OCI-LY7 (cell line): ENCODE results near the gene DPP10. TPM values are rescaled to one million over a fixed set of nuclear protein-coding genes. Genes with fewer than 3 reads are reported as not detected.

Source experiments
- BruUV-seq: library from RNA; stranded (reverse); fragments of 400-500 nt; replicated peaks from 2 replicates; lab custom pipeline; 2021; lab: Mats Ljungman, UMichigan
- CTCF ChIA-PET: fragments of 300-600 bp; sonication (Branson Sonifier 250); formaldehyde crosslinking; loops from one replicate; lab custom pipeline; 2022; ENCODE audit warnings: antibody characterized with exemption; ENCODE audit not compliant: unreplicated experiment; lab: Charles Lee
- POLR2A ChIA-PET: fragments of 300-600 bp; sonication (Branson Sonifier 250); formaldehyde crosslinking; loops from one replicate; lab custom pipeline; 2022; ENCODE audit warnings: antibody characterized with exemption; lab: Charles Lee
- DNase-seq: peaks from one replicate; pipeline ENCODE4 v3.0.0-alpha.2; 2015; ENCODE audit warnings: low spot score
- H2AFZ ChIP-seq: fragments of 200-600 bp; sonication (generic), shearing (Covaris generic); 2 replicates; pipeline ENCODE4 v1.6.1; 2014; ENCODE audit warnings: mild to moderate bottlenecking, antibody characterized with exemption, low read length, moderate library complexity
- H3K27ac ChIP-seq: fragments of 200-600 bp; sonication (generic); 2 replicates; pipeline ENCODE4 v1.5.1; 2014; ENCODE audit warnings: mixed run types, low read depth, mild to moderate bottlenecking, moderate library complexity, low read length, inconsistent platforms; ENCODE audit not compliant: poor library complexity, severe bottlenecking
- H3K36me3 ChIP-seq: fragments of 200-600 bp; sonication (generic); 2 replicates; pipeline ENCODE4 v1.6.1; 2014; ENCODE audit warnings: mild to moderate bottlenecking, antibody characterized with exemption, low read length, moderate library complexity, mixed read lengths; ENCODE audit not compliant: insufficient read depth
- H3K4me1 ChIP-seq: fragments of 200-600 bp; sonication (generic); 2 replicates; pipeline ENCODE4 v1.5.1; 2014; ENCODE audit warnings: mild to moderate bottlenecking, low read length; ENCODE audit not compliant: insufficient read depth, poor library complexity, severe bottlenecking
- H3K4me2 ChIP-seq: fragments of 200-600 bp; sonication (generic); 2 replicates; pipeline ENCODE4 v1.6.1; 2014; ENCODE audit warnings: mild to moderate bottlenecking, low read length
- H3K4me3 ChIP-seq: fragments of 200-600 bp; sonication (generic); 2 replicates; pipeline ENCODE4 v1.5.1; 2014; ENCODE audit warnings: mild to moderate bottlenecking, low read depth, low read length; ENCODE audit not compliant: poor library complexity, severe bottlenecking
- H3K79me2 ChIP-seq: fragments of 200-600 bp; sonication (generic); 2 replicates; pipeline ENCODE4 v1.6.1; 2016; ENCODE audit warnings: low read depth, mild to moderate bottlenecking, low read length, moderate library complexity, mixed read lengths; ENCODE audit not compliant: insufficient read depth
- H3K9me2 ChIP-seq: fragments of 200-600 bp; sonication (generic); 2 replicates; pipeline ENCODE4 v1.6.1; 2016; ENCODE audit warnings: mild to moderate bottlenecking, low read length, mixed read lengths; ENCODE audit not compliant: insufficient read depth
- H3K9me3 ChIP-seq: fragments of 200-600 bp; sonication (generic); 2 replicates; pipeline ENCODE4 v1.6.1; 2014; ENCODE audit warnings: mild to moderate bottlenecking, mixed run types, low read length, mixed read lengths
- H4K20me1 ChIP-seq: fragments of 200-600 bp; sonication (generic); 2 replicates; pipeline ENCODE4 v1.6.1; 2014; ENCODE audit warnings: mild to moderate bottlenecking, antibody characterized with exemption, low read length, moderate library complexity, mixed read lengths; ENCODE audit not compliant: insufficient read depth
- CTCF ChIP-seq: fragments of 200-600 bp; sonication (generic); conservative IDR thresholded peaks from 2 replicates; pipeline ENCODE4 v1.5.1; 2014; ENCODE audit warnings: mild to moderate bottlenecking, antibody characterized with exemption, low read length, moderate library complexity, mixed read lengths
- EZH2phosphoT487 ChIP-seq: fragments of 200-600 bp; sonication (generic); IDR thresholded peaks from 2 replicates; pipeline ENCODE4 v1.6.1; 2018; ENCODE audit warnings: low read depth, borderline replicate concordance, mild to moderate bottlenecking, mixed run types, antibody characterized with exemption, low read length, moderate library complexity, mixed read lengths
- intact Hi-C: fragments of 100-400 bp; cut with micrococcal nuclease; formaldehyde crosslinking; loops from one replicate; pipeline ENCODE4 v1.10.0; 2022; ENCODE audit not compliant: unreplicated experiment
- total RNA-seq, 2 experiments: library from RNA; depleted of rRNA in 1 of 2; stranded (reverse); fragments of >200 nt in 1 of 2; shearing (Covaris generic) in 1 of 2; gene quantifications; 2 replicates each; pipeline ENCODE4 v1.2.3, GENCODE V29; 2014 to 2022

DPP10 gene
- total RNA-seq, 2 experiments from 2014 or later, result not detected

- BruUV-seq, result no TSS peak
- no peaks in the 10 kb centered on the region for H3K9me3 ChIP-seq
- intact Hi-C loops, result no loop called here
- no peak for TF ChIP-seq CTCF
- TF ChIP-seq EZH2phosphoT487, result no peak
- no peak overlapping the region for H3K4me2 ChIP-seq
- no peaks in the 10 kb centered on the region for H4K20me1 ChIP-seq
- no peaks in the 10 kb centered on the region for H3K36me3 ChIP-seq
- CTCF ChIA-PET, result no interaction called here
- POLR2A ChIA-PET, result interaction anchor here (0.7 kb wide), 1 partner anchor 50 kb away, joined by 3 read pairs; no protein-coding TSS in a partner anchor
- no peak overlapping the region for H2AFZ ChIP-seq
- H3K27ac ChIP-seq, result no peak overlapping the region
- DNase-seq, result no peak
- no peaks in the 10 kb centered on the region for H3K79me2 ChIP-seq
- H3K4me1 ChIP-seq, result no peaks in the 10 kb centered on the region
- no peaks in the 10 kb centered on the region for H3K9me2 ChIP-seq
- H3K4me3 ChIP-seq, result no peak overlapping the region
These were observed 1017.6 kb downstream of the DPP10 start for GRCh38 chr2:115460008-115460407.

GRCh38 chr2:115480741-115481140, 1038.3 kb downstream of the DPP10 start:
- intact Hi-C loops, result no loop called here
- Histone ChIP-seq H3K27ac (no peak overlapping the region), H3K9me3 (no peaks in the 10 kb centered on the region), H3K79me2 (no peaks in the 10 kb centered on the region), H4K20me1 (no peaks in the 10 kb centered on the region), H3K4me3 (no peak overlapping the region), H2AFZ (no peak overlapping the region), H3K4me2 (no peak overlapping the region), H3K36me3 (no peaks in the 10 kb centered on the region), H3K9me2 (no peaks in the 10 kb centered on the region), H3K4me1 (no peaks in the 10 kb centered on the region)
- ChIA-PET CTCF (no interaction called here), POLR2A (no interaction called here)
- no TSS peak for BruUV-seq
- TF ChIP-seq EZH2phosphoT487 (no peak), CTCF (no peak)
- no peak for DNase-seq

- TF ChIP-seq CTCF, result no peak
- no peak for TF ChIP-seq EZH2phosphoT487
- Histone ChIP-seq H3K9me2 (no peaks in the 10 kb centered on the region), H3K79me2 (no peaks in the 10 kb centered on the region), H3K4me1 (no peaks in the 10 kb centered on the region), H3K9me3 (no peaks in the 10 kb centered on the region), H3K36me3 (no peaks in the 10 kb centered on the region), H4K20me1 (no peaks in the 10 kb centered on the region), H3K4me2 (no peak overlapping the region), H2AFZ (no peak overlapping the region), H3K4me3 (no peak overlapping the region), H3K27ac (no peak overlapping the region)
- POLR2A ChIA-PET, result interaction anchor here (0.5 kb wide), 1 partner anchor 559 kb away, joined by 3 read pairs; no protein-coding TSS in a partner anchor
- DNase-seq, result no peak
- CTCF ChIA-PET, result no interaction called here
- intact Hi-C loops, result no loop called here
- no TSS peak for BruUV-seq
These were observed 1039.4 kb downstream of the DPP10 start for GRCh38 chr2:115481842-115482241.
